ENCODE data around the gene PNPLA7. TPM values are rescaled to one million over a fixed set of nuclear protein-coding genes. Genes with fewer than 3 reads are reported as not detected.

Gene PNPLA7
- polyA plus RNA-seq, 1 of the 3 experiments (the other 2 are of a cell fraction) = 0.99 TPM

DNA sequence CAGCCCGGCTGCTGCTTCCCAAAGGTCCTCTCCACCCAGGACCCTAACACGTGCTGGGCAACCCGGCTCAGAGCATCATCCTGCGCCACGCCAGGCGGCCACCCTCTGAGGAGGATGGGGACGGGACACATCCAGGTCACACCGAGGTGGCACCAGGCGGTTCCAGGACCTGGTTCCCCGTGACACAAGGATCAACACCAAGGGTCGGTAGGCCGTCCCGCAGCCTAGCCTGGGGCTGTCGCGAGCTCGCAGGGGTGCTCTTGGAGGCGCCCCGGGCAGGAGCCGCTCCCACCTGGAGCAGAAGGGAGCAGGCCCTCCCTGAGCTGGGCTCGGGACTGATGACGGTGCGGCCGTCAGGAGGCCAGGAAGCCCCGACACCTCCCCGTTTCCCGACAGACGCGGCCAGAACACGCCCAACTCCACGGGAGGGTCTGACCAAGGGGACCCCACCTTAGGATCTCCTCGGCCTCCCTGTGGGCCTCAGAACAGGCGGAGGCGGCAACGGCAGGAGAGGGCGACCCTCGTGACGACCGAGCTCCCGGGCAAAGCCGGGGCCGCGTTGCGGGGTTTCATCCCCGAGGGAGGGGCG lies 133.5 kb downstream of the PNPLA7 start (continued):
- no peak for TF ChIP-seq SIN3A (IDR thresholded peaks at IDR 0.05; ENCODE audit: borderline replicate concordance, low read depth, low read length)

GRCh38 chr9:137416006-137416562 lies 134.1 kb downstream of the PNPLA7 start:
- Histone ChIP-seq H3K36me3 (replicated peaks in 1 of 2; ENCODE audit: control insufficient read depth in 1 of 2, insufficient read depth in 2 of 2, low read length in 1 of 2) (no peaks in the 10 kb centered on the region), H2AFZ (ENCODE audit: low read depth) (no peak overlapping the region), H3K79me2 (ENCODE audit: insufficient read depth) (peaks cover 34% of the 10 kb centered on the region), H3K27me3 (ENCODE audit: insufficient read depth) (no peaks in the 10 kb centered on the region), H3K9me2 (no peaks in the 10 kb centered on the region), H3K4me2 (no peak overlapping the region), H3K4me1 (ENCODE audit: control insufficient read depth in 1 of 2, insufficient read depth in 2 of 2, low read depth in 1 of 2, low read length in 1 of 2) (peaks cover 0 to 13% of the 10 kb centered on the region in 2 experiments; a peak in 3 of 4 replicates), H3K9me3 (no peaks in the 10 kb centered on the region), H3K9ac (no peak overlapping the region), H4K20me1 (ENCODE audit: insufficient read depth) (0 out of 2 replicates have a peak, but pooled peaks cover 3% of the 10 kb centered on the region), H3K4me3 (ENCODE audit: low read depth in 2 of 2, low read length in 1 of 2) (no peak overlapping the region), H3K27ac (ENCODE audit: low read depth in 2 of 2, low read length in 1 of 2) (no peak overlapping the region), H3F3A (replicated peaks; ENCODE audit: insufficient read depth) (peaks cover 16% of the 10 kb centered on the region)
- CTCF ChIA-PET = interaction anchor here (0.6 to 0.9 kb wide), 2 partner anchors 44 to 114 kb away, joined by 3 read pairs; partner anchors contain the start of gene NRARP
- DNase-seq = no peak
- TF ChIP-seq EP300 (IDR thresholded peaks at IDR 0.05; ENCODE audit: borderline replicate concordance in 1 of 2, low read depth in 1 of 2, low read length in 1 of 2) (no peak), ELF1 (IDR thresholded peaks at IDR 0.05) (no peak), IRF3 (IDR thresholded peaks at IDR 0.05; ENCODE audit: low read depth, low read length) (no peak), RCOR1 (IDR thresholded peaks at IDR 0.05; ENCODE audit: low read length) (no peak)
- POLR2A ChIA-PET = no interaction called here
- WGBS (ENCODE audit: low lambda C conversion rate) = 97% methylated on average over 20 of the region's 23 CpGs

GRCh38 chr9:137415451-137415850 lies 134.8 kb downstream of the PNPLA7 start:
- Histone ChIP-seq H3K4me2 (no peak overlapping the region), H3K79me2 (ENCODE audit: insufficient read depth) (peaks cover 31% of the 10 kb centered on the region), H3K9ac (no peak overlapping the region), H3K9me2 (no peaks in the 10 kb centered on the region), H3F3A (replicated peaks; ENCODE audit: insufficient read depth) (peaks cover 16% of the 10 kb centered on the region), H4K20me1 (ENCODE audit: insufficient read depth) (0 out of 2 replicates have a peak, but pooled peaks cover 4% of the 10 kb centered on the region), H3K27me3 (ENCODE audit: insufficient read depth) (no peaks in the 10 kb centered on the region), H3K9me3 (no peaks in the 10 kb centered on the region), H3K4me3 (ENCODE audit: low read depth in 2 of 2, low read length in 1 of 2) (no peak overlapping the region), H3K27ac (ENCODE audit: low read depth in 2 of 2, low read length in 1 of 2) (no peak overlapping the region), H2AFZ (ENCODE audit: low read depth) (no peak overlapping the region), H3K4me1 (ENCODE audit: control insufficient read depth in 1 of 2, insufficient read depth in 2 of 2, low read depth in 1 of 2, low read length in 1 of 2) (peaks cover 0 to 19% of the 10 kb centered on the region in 2 experiments; a peak in 3 of 4 replicates), H3K36me3 (replicated peaks in 1 of 2; ENCODE audit: control insufficient read depth in 1 of 2, insufficient read depth in 2 of 2, low read length in 1 of 2) (no peaks in the 10 kb centered on the region)
- ChIA-PET POLR2A (no interaction called here), CTCF (interaction anchor here (0.8 kb wide), 1 partner anchor 113 kb away, joined by 3 read pairs; the partner anchor contains the start of gene NRARP)
- no peak for DNase-seq
- 93% methylated on average over 3 of the region's 5 CpGs for WGBS (ENCODE audit: low lambda C conversion rate)
- TF ChIP-seq RXRA (IDR thresholded peaks at IDR 0.05; ENCODE audit: borderline replicate concordance, low read depth) = no peak
- TF ChIP-seq POLR2AphosphoS5 (IDR thresholded peaks at IDR 0.05; ENCODE audit: low read depth, low read length) = no peak
- no peak for TF ChIP-seq GABPA (IDR thresholded peaks at IDR 0.05; ENCODE audit: low read depth)
- TF ChIP-seq, protein P1, sequence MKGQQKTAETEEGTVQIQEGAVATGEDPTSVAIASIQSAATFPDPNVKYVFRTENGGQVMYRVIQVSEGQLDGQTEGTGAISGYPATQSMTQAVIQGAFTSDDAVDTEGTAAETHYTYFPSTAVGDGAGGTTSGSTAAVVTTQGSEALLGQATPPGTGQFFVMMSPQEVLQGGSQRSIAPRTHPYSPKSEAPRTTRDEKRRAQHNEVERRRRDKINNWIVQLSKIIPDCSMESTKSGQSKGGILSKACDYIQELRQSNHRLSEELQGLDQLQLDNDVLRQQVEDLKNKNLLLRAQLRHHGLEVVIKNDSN (IDR thresholded peaks at IDR 0.05; ENCODE audit: borderline replicate concordance, low read depth) = no peak
- TF ChIP-seq RFX5 (IDR thresholded peaks at IDR 0.05; ENCODE audit: low read length) = no peak
- TF ChIP-seq MXI1 (IDR thresholded peaks at IDR 0.05; ENCODE audit: low read depth, low read length) = no peak
- TF ChIP-seq CHD2 (IDR thresholded peaks at IDR 0.05; ENCODE audit: low read length, partially characterized antibody) = no peak
- TF ChIP-seq, protein P2, sequence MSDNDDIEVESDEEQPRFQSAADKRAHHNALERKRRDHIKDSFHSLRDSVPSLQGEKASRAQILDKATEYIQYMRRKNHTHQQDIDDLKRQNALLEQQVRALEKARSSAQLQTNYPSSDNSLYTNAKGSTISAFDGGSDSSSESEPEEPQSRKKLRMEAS (IDR thresholded peaks at IDR 0.05; ENCODE audit: low read depth) = no peak
- TF ChIP-seq IRF3 (IDR thresholded peaks at IDR 0.05; ENCODE audit: low read depth, low read length) = no peak
- TF ChIP-seq ELF1 (IDR thresholded peaks at IDR 0.05) = no peak
- no peak for TF ChIP-seq REST (IDR thresholded peaks at IDR 0.05; ENCODE audit: low read depth, low read length)
- TF ChIP-seq FOXM1 (IDR thresholded peaks at IDR 0.05; ENCODE audit: low read depth) = no peak

Measured in SK-N-SH (cell line).